AG04449 (cell line): ENCODE measurements around the gene ADGRL3.
"Not testable (repeated sequence)": the region's sequence is repeated elsewhere in the genome, so short reads cannot be mapped to it uniquely, and the experiment has no call there.

ENCODE experiments used
- CTCF ChIA-PET: fragments of 350-600 bp; formaldehyde crosslinking; extraction: SDS; loops from one replicate; lab custom pipeline; 2021; ENCODE audit warnings: antibody characterized with exemption; lab: Yijun Ruan, JAX
- POLR2A ChIA-PET: fragments of 400-600, 350-600 bp; formaldehyde crosslinking; extraction: SDS; loops from one replicate; lab custom pipeline; 2020; ENCODE audit warnings: antibody characterized with exemption, inconsistent platforms; lab: Yijun Ruan, JAX
- DNase-seq: peaks from one replicate; pipeline ENCODE4 v3.0.0-alpha.2; 2010; ENCODE audit warnings: low read depth, low spot score
- H3K4me3 ChIP-seq: 2 replicates; pipeline ENCODE4 v1.5.1; 2011; ENCODE audit warnings: low read depth, mild to moderate bottlenecking, control low read depth, low read length
- TF ChIP-seq, protein P1 (sequence below): IDR thresholded peaks from one replicate; pipeline ENCODE4 v1.5.1; 2011; ENCODE audit warnings: mild to moderate bottlenecking, moderate library complexity, low read length, control low read depth, inconsistent platforms; ENCODE audit not compliant: insufficient read depth; ENCODE audit errors: missing control alignments

Gene ADGRL3

GRCh38 chr4:61628727-61629126, 428.6 kb downstream of the ADGRL3 start:
- ChIA-PET POLR2A (no interaction called here), CTCF (no interaction called here)
- H3K4me3 ChIP-seq = no peak overlapping the region
- no peak for DNase-seq
- TF ChIP-seq, protein P1, sequence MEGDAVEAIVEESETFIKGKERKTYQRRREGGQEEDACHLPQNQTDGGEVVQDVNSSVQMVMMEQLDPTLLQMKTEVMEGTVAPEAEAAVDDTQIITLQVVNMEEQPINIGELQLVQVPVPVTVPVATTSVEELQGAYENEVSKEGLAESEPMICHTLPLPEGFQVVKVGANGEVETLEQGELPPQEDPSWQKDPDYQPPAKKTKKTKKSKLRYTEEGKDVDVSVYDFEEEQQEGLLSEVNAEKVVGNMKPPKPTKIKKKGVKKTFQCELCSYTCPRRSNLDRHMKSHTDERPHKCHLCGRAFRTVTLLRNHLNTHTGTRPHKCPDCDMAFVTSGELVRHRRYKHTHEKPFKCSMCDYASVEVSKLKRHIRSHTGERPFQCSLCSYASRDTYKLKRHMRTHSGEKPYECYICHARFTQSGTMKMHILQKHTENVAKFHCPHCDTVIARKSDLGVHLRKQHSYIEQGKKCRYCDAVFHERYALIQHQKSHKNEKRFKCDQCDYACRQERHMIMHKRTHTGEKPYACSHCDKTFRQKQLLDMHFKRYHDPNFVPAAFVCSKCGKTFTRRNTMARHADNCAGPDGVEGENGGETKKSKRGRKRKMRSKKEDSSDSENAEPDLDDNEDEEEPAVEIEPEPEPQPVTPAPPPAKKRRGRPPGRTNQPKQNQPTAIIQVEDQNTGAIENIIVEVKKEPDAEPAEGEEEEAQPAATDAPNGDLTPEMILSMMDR = no peak

DNA sequence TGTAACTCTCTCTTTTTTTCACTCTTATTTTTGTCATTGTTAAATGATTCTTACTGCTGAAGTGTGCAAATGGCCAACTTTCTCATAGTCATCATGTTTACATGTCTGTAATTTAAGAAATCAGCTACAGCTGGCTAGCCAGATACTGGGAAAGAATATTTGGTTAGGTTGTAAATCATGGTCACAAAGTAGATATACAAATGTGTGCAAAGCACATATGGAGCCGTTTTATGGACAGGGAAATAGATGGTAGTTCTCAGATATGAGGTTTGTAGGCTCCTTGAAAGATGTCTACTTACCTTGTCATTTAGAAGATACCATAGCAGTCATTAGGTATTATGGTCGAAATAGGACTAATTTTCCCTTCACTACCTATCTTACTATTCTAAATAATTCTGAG, 430.4 kb downstream of the ADGRL3 start:
- ChIA-PET POLR2A (no interaction called here), CTCF (no interaction called here)
- H3K4me3 ChIP-seq = no peak overlapping the region
- DNase-seq = no peak
- TF ChIP-seq, protein P1 = no peak

DNA sequence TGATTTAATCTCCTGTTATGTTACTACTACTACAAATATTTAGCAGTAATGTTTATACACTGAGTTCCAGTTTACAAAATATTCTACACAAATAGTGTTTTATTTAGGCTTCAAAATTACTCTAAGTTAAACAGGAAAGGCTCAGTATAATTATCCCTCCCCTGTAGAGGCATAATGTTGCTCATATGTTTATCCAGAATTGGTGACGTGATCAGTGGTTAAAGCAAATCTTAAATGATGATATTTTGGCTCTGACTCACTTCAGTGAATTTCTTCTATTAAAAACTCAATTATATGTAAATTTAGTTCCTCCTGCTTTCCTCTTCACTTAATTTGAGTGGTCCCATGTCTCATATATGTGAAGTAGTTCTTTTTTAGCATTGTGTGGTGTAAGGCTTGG, 438.5 kb downstream of the ADGRL3 start:
- DNase-seq = no peak
- CTCF ChIA-PET = no interaction called here
- POLR2A ChIA-PET = no interaction called here
- TF ChIP-seq, protein P1 = no peak
- H3K4me3 ChIP-seq = no peak overlapping the region

GRCh38 chr4:61646746-61647350, 446.7 kb downstream of the ADGRL3 start:
- CTCF ChIA-PET = not testable (repeated sequence)

DNA sequence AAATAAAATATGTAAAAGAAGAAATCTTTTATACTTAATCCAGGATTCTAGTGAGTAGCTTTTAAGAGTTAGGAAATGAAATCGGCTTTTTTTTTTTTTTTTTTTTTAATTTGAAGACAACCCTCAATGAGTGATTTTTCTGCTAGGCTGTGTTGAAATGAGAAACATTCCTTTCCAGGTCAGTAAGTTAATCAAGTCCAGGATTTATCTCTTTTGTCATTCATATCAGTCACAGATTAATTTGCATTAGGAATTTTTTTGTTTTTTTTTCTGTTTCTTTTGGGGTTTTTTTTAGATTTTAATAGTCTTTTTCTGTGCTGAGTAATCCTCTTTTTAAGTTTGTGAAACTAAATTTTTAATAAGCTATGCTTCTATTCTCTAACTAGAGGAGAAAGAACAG, 448.1 kb downstream of the ADGRL3 start:
- no peak for DNase-seq
- POLR2A ChIA-PET = no interaction called here
- no peak overlapping the region for H3K4me3 ChIP-seq
- TF ChIP-seq, protein P1 = no peak
- CTCF ChIA-PET = no interaction called here

More at GRCh38 chr4:61646746-61647350, 446.7 kb downstream of the ADGRL3 start:
- H3K4me3 ChIP-seq, DNase-seq, POLR2A ChIA-PET: not testable (repeated sequence)

DNA sequence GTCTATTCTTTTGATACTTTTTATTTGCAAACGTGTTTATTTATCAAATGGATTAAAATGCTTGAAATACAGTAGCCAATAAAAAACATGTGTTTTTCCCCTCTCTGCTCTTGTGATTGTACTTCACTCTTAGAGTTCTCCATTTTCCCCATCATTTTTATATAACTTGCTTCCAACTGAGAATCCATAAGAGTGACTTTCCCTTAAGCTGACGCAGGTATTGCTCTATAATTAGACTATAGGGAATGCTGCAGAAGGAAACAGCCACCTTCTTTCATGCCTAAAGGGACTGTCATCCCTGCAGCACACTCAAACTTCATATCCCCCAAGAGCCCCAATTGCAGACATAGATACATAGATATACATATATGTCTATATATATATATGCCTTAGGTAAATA, 456.9 kb downstream of the ADGRL3 start:
- TF ChIP-seq, protein P1 = no peak
- no peak for DNase-seq
- ChIA-PET CTCF (no interaction called here), POLR2A (no interaction called here)
- H3K4me3 ChIP-seq = no peak overlapping the region

GRCh38 chr4:61661960-61662359, 461.8 kb downstream of the ADGRL3 start:
- DNase-seq = no peak
- ChIA-PET POLR2A (no interaction called here), CTCF (no interaction called here)
- TF ChIP-seq, protein P1 = no peak
- no peak overlapping the region for H3K4me3 ChIP-seq
